ENCODE measurements around the gene GGT6.
A peak's percentile ranks its signal among the peaks of the same experiment; 100 is the strongest.
"Not testable (repeated sequence)": the region's sequence is repeated elsewhere in the genome, so short reads cannot be mapped to it uniquely, and the experiment has no call there.

GGT6 gene

DNA sequence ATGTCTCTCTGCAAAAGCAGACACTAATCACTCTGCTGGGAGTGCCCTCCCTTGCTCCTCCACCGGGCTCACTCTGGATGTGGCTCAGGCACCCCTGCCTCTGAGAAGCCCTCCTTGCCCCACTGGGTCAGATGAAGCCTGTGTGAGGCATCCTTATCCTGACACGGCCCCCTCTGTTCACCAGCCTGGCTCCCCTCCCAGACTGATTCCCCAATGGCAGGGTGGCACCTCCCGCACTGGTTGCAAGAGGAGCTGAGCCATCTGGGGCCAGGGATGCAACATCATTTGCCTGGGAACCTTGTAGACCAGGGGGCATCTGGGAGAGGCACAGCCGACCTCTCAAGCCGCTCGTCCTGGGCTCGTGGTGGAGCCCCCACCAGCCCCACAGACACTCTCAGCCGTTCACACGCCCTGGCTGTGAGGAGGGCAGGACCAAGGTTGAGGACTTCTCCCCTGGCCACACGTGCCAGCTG lies 30.6 kb upstream of the GGT6 start:
- DNase-seq: no peak

DNA sequence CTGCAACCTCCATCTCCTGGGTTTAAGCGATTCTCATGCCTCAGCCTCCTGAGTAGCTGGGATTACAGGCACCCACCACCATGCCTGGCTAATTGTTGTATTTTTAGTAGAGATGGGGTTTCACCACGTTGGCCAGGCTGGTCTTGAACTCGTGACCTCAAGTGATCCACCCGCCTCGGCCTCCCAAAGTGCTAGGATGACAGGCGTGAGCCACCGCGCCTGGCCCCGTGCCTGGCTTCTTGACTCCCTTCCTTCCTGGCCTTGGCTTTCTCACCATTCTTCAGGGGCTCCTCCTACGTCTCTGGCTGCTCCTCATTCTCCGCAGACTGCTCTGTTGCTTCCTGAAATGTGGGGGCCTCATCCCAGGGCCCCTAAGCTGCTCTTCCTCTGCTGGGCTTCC lies 29.7 kb upstream of the GGT6 start:
- DNase-seq: not testable (repeated sequence)

DNA sequence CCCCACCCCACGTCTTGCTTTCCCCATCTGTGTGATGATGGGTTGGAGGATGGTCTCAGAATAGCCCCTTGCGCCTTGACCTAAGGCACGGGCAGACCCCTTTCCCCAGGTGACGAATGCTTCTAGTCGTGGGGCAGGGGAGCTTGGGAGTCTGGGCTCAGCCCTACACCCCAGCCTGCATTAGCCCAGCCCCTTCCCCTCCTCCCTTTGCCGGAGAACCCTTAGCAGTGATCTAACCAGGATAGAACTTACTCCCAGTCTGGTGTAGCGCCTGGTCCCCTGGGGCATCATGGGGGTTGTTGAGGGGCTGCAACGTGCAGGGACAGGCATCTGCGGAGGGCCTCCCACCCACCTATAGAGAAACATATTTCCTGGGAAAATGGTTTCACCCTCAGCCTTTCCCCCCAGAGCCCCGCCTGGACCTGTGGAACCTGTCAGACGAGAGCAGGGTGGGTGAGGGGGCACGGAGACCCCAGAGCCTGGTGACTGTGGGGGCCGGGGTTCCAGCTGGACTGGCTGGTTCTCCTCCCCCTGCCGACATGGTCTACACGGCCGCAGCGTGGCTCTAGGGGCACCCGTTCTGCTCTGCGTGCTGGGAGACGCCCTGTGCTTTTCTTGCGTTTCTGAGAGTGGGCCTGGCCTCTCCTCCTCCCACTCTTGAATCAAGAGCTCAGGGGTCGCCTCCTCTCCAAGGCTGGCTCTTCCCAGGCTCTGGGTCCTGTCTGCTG lies 28.7 kb upstream of the GGT6 start:
- DNase-seq: no peak

DNA sequence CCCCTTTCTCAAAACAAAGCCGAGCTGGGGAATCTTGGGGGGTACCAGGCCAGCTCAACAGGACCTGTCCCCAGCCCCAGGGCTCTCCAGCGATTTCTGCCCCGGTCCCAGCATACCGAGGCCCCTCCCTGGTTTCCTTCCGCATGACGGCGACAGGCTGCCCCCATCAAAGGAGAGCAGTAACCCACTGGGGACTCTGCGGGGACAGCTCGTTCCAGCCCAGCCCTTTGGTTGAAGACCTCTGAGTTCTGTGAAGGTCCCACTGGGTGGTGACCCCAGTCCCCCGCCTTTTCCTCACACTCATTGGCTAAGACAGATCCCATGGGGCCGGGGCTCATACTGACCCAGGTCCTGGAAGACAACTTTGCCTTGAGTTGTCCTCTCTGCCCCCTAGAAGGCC lies 28.0 kb upstream of the GGT6 start:
- DNase-seq: no peak

DNA sequence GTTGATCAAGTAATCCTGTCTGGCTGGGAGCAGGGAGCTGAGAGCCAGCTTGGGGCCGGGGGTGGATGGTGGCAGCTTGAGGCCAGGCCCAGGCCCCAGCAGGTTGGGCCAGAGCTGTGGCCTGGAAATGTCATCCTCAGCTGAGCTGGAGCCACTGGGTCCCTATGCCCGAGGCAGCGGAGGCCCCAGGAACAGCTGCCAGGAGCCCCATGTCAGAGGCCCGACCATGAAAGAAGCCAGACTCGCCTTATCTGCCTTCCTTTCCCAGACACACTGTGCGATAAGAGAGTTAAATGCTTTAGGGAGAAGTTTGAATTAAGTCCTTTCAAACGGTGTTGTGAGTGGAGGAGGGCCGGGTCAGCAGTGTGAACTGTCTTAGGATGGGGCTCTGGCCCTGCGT lies 27.4 kb upstream of the GGT6 start:
- DNase-seq: no peak

DNA sequence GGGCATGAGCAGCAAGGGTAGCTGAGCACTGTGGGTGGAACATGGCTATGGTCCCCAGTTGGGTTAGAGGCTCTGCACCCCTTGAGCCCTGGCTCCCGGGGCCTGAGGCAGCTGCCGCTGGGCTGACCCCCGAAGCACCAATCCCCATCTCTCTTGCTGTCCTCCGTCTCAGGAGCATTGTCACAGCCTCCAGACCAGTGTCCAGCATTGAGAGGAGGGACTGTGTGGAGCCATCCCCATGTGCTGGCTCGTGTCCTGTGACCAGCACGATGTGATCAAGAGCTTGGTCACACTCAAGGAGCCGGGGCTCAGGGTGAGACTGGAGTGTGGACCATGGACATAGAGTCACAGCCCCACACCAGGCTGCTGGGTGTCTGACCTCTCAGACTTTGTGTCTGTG lies 26.8 kb upstream of the GGT6 start:
- DNase-seq: no peak

DNA sequence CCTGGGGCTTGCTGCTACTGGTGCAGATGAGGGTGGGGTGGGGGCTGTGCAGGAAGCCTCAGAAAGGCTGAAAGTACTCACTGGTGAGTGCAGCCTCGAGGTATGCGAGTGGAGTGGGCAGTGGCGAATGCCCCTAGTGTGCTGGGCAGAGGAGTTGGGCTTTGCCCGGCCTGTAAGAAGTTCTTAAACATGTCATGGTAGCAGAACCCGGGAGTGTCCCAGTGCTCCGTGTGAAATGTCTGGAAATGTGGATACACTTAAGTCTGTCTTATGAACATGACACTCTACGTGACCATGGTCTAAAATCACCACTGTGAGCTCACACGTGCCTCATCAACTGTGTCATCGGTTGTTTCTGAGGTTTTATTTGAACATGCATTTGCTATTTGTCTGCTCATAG lies 25.7 kb upstream of the GGT6 start:
- no peak for DNase-seq

DNA sequence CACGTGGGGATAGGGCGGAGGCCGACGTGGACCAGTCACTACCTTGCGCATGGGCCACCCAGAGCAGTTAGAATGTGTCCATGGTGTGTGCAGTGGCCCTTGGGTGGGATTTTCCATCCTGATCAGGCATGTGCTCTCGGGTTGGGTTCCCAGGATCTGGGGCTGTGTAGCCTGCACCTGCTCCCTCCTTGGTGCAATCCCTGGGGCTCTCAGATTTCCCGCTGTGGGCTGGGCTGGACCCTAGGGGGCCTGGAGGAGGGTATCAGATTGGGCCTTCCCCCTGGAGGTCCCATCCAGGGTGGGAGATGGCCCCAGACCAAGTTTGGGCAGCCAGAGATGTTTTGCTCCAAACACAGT lies 25.2 kb upstream of the GGT6 start:
- DNase-seq: no peak

DNA sequence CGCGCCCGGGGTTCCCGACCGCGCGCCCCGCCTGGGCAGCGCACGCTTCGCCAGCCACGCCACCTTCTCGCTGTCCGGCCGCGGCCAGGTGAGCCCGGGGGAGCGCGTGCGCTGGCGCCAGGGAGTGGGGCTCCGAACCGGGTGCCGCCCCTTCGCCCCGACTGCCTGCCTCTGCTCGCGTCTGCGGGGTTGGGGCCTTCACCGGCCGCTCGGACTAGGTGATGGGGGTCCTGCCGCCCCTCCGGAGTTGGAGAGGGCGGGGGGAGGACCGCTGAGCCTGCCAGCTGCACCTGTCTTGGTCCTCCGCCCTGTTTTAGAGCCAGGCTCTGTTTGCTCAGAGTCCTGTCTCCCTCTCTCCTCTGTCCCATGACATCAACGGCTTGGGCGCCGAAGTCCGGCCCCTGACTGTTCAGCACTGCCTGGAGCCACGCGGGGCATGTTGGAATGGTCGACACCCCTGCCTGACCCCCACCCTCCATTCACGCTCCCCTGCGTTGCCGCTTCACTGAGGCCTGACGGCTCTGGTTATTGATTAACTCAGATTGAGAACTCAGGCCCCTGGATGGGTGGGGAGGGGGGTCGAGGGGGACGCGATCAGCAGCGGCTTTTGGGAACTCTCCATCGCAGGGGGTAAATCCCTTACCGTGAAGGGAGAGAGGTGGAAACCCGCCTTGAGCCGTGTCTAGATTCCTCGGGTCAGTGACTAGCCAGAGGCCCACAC lies 24.7 kb upstream of the GGT6 start:
- DNase-seq: no peak

DNA sequence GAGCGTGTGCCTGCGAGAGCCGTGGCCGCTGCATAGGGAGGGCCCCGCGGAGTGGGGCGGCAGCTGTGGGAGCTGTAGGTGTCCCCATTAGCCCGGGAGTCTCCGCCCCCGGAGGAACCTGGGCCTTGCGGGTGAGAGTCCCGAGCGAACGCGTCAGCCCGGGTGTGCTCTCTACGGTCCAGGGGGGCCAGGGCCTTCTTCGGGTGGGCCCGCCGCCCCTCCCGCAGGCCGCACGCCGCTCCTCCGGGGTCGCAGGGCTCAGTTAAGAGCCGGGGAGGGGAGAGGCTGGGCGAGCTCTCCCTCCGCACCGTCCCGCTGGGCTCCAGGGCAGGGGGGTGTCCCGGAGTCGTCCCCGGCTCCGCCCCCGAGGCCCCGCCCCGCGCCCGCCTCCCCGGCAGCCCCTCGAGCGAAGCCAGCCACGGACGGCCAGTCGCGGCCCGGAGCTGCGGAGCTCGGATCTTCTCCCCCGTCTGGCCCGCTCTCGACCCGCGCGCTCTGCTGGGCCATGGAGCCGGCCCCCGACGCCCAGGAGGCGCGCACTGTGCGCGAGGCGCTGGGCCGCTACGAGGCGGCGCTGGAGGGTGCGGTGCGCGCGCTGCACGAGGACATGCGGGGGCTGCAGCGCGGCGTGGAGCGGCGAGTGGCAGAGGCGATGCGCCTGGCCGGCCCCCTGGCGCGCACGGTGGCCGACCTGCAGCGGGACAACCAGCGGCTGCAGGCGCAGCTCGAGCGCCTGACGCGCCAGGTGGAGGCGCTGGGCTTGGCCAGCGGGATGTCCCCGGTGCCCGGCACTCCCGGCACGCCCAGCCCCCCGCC lies 23.9 kb upstream of the GGT6 start, which contains the start of gene SMTNL2:
Gene SMTNL2 (plus strand): TSS at position 429 of the 816 bp plus-strand sequence. CDS start 77 bp downstream, at position 506.
- no peak for DNase-seq

DNA sequence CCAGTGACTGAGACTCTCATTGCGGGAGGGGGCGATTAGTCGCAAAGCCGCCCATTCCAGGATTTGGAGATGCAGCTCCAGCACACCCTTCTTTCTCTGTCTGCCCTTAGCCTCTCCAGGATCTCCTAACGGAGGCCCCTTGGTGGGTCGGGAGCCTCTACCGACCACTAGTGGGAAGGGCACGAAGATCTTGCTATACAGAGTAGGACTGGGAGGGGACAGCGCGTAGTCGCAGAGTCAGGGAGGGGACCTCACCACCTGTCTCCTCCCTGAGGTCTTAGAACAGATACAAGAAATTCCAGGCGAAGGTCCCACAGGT lies 23.4 kb upstream of the GGT6 start:
- DNase-seq: peak; percentile 26

DNA sequence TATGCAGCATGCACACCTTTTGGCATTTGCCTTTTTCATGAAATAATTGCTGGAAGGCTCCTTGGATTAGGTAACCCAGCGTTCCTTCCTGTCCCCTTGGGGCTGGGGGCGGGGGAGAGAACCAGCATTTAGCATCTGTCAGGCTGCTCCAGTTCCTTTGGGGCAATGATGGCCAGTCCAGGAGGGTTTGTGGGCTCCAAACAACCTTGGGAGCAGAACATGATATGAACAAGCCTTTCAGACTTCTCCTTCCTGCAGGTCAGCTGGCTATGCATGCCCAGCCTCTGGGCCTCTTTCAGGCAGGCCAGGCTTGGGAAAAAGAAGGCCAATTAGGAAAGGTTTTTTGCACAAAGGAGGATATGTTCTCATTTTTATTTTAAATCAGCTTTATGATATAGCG lies 22.8 kb upstream of the GGT6 start:
- DNase-seq: no peak

DNA sequence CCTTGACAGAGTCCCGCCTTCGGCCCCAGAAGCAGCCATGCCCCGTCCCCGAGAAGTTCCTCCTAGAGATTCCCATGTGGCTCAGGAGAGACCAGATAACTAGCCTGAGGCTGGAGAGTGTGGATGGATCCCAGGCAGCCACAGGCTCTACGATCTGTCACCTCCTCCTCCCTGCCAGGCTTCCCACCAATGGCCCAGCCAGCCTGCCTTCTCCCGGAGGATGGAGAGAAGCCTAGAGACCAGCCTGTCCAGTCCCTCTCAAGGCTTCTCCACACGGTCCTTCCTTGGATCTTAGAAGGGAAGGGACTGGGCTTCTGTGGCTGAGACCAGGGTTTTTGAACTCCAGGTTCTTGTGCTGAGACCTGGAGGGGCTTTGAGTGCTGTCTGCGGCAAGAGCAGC lies 22.3 kb upstream of the GGT6 start:
- no peak for DNase-seq

DNA sequence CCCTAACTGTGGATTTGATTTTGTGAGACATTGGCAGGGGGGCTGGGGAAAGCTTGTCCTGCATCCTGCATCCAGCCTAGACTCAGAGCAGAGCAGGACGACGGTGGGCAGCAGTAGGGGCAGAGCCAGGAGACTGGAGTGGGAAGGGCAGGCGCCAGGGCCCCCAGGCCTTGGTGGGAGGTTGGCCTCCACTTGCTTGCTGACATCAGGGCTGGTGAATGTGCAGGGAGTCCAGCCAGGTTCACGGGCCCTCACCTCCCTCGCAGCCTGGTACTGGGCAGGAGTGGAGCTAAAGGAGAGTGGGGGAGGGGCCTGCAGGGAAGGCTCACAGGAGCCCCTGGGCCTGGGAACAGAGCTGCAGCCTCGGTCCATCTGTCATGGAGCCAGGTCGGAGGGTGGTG lies 21.7 kb upstream of the GGT6 start:
- no peak for DNase-seq

DNA sequence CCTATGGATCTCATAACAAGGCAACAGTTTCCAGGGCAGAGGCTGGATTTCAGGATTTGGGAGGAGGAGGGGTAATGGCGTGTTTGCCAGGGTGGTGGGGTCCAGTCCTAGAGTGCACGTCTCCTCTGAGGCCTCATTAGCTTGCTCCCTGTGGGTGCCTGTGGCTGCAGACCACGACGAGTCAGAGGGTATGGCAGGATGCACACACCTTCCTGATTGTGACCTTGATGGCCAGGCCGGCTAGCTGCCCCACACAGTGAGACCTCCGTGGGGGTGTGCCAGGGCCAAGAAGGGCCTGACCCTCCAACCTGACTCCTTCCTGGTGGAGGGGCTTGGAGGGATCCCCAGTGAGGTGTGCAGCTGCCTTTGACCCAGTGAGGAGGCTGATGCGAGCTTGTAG lies 19.9 kb upstream of the GGT6 start:
- no peak for DNase-seq

DNA sequence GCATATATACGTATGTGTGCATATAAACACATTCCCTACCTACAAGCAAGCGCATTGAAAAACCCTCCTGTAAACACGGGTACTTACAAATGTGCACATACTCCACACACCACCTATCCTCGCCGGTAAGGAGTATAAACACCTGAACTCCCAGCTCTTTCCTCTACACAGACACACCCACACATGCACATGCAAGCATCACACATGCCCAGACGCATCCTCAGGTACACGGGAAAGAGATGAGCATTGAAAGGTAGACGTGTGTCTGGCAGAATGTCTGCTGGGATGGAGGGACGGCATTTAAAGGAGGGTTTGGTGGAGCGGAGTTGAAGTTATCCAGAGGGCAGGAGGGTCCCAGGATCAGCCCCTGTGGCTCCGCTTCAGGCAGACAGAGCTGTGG lies 19.3 kb upstream of the GGT6 start:
- no peak for DNase-seq

DNA sequence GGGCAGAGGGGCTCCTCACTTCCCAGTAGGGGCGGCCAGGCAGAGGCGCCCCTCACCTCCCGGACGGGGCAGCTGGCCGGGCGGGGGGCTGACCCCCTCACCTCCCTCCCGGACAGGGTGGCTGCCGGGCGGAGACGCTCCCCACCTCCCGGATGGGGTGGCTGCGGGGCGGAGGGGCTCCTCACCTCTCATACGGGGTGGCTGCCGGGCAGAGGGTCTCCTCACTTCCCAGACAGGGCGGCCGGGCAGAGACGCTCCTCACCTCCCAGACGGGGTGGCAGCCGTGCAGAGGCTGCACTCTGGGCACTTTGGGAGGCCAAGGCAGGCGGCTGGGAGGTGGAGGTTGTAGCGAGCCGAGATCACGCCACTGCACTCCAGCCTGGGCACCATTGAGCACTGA lies 18.0 kb upstream of the GGT6 start:
- not testable (repeated sequence) for DNase-seq

DNA sequence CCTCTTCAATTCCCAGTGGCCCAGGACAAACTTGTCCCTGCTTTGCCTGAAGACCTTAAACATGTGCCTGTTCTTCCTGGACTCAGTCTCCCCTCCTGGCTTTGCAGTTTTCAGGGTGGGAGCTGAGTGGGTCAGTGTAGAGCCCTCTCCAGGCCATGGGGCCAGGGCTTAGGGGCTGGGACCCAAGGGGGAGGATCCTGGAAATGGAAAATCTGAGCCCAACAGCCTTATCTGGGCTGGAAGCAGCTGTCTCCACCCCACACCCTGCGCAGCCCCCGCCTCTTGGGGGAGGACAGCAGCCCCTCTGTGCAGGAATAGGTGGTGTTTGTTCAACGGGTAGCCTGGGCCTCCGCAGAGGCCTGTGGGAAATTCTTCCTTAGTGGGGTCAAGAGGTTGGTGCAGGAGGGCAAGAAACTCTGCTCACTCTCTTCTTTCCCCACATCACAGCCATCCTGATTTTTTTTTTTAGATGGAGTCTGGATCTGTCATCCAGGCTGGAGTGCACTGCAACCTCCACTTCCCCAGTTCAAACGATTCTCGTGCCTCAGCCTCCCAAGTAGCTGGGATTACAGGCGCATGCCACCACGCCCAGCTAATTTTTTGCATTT lies 17.1 kb upstream of the GGT6 start:
- no peak for DNase-seq

DNA sequence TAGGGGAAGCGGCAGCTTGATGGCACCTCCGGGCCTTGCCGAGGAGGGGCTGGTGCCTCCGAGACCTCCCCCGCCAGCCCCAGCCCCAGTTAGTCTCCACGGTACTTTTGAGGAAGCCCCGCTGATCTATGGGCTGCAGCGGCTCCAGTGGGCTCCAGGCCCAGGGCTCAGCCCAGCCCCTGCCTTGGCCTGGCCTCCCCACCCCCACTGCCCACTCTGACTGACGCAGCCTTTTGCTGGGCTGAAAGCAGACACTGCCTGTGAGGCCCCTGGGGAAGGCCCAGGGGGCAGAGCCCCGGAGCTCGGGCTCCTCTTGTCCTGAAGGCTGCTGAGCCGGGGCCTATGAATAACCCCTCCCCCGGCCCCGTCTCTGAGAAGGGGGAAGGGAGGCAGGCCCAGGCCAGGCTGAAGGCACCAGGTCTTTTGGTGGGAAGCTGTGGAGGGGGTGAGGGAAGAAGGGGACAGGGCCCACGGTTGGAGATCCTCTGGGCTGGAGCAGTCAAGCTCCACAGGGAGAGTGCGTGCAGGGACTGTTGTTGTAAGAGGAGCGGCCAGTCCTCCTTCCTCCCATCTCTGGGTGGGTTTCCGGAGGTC lies 16.4 kb upstream of the GGT6 start:
- DNase-seq: no peak

DNA sequence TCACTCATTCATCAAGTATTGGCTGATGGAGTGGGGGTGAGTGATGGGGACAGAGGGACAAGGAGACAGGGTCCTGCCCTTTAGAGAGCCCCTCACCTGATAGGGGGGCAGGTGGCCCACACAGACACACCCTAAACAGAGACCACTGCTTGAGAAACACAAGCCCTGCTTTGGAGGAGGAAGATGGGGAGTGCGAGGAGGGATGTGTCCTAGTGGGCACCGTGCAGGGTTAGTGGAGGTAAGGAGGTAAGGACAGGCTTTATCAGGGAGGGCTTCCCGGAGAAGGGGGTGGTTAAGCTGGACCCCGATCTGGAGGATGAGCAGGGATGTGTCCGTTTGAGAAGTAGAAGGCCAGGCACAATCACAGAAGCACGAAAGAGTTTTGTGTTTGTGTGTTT lies 15.8 kb upstream of the GGT6 start:
- DNase-seq: no peak

DNA sequence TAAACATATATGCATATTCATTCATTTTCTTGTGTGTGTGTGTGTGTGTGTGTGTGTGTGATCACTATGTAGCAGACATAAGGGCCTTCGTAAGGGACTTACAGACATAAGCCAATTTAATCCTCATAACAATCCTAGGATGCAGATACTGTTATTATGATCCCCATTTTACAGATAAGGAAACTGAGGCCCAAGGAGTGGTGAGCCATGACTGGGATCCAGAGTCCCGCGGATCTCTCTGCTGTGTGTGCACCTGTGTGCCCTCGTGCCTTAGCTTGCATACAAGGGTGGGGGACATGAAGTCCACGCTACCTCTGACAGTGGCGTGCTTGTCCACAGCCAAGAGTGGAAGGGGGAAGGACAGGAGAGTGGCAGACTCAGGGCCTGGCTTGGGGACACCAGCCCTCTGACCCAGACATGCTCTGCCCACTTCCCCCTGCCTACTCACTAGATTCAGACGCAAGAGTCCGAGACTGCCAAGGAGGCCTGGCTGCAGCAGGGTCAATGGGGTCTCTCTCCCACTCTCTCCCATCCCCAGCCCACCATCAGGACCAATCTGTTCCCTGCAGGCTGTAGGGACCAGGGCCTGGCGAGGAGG lies 14.2 kb upstream of the GGT6 start:
- DNase-seq: no peak

DNA sequence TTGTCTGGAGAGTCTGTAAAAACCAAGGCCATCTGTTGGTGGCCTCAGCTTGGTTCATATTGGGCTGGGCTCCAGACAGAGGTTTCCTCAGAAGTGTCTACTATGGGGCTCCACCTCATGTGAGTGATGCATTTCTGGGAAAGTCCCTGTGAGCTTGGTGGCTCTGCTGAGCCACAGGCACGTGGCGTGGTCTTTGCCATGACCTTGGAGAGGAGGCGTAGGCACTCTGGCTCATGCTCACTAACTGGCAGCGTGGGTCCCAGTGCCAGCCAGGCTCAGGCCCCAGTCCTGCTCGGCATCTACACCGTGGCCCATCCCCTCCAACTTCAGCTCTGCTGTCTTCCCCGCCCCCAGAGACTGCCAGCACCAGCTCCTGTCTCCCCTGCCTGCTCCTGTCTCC lies 13.3 kb upstream of the GGT6 start:
- DNase-seq: no peak

DNA sequence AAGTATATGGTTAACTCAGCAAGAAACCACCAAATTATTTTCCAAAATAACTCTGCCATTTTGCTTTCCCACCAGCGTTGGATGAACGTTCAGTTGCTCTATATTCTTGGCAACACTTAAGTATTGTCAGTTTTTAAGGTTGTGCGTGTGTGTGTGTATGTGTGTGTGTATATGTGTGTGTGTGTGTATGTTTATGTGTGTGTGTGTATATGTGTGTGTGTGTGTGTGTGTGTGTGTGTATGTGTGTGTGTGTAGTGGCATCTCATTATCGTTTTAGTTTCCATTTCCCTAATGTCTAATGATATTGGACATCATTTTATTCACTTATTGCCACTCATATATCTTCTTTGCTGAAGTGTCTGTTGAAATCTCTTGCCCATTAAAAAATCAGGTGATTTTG lies 12.7 kb upstream of the GGT6 start:
- DNase-seq: no peak

All from NCI-H524 treated with DMSO at 0.1 percent for 48 hours (cell line).